C4-2B (cell line): ENCODE measurements around the gene SGO1.

Experiments used
- ZFX ChIP-seq: fragments of 450-650 bp; IDR thresholded peaks from 2 replicates; pipeline ENCODE4 v1.6.1; 2017
- TF ChIP-seq, protein P1 (sequence below): fragments of 450-650 bp; conservative IDR thresholded peaks from 2 replicates; pipeline ENCODE4 v1.5.1; 2017; ENCODE audit warnings: mild to moderate bottlenecking

DNA sequence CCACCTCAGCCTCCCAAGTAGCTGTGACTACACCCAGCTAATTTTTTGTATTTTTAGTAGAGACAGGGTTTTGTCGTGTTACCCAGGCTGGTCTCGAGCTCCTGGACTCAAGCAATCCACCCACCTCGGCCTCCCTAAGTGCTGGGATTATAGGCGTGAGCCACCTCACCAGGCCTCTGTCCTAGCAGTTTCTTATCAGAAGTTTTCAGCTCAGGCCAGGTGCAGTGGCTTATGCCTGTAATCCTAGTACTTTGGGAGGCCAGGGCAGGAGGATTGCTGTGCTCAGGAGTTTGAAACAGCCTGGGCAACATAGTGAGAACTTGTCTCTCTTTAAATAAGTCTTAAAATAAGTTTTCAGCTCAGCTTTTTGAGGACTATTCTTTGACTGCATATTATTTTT, 48.4 kb downstream of the SGO1 start:
- TF ChIP-seq ZFX, result no peak
- TF ChIP-seq, protein P1, sequence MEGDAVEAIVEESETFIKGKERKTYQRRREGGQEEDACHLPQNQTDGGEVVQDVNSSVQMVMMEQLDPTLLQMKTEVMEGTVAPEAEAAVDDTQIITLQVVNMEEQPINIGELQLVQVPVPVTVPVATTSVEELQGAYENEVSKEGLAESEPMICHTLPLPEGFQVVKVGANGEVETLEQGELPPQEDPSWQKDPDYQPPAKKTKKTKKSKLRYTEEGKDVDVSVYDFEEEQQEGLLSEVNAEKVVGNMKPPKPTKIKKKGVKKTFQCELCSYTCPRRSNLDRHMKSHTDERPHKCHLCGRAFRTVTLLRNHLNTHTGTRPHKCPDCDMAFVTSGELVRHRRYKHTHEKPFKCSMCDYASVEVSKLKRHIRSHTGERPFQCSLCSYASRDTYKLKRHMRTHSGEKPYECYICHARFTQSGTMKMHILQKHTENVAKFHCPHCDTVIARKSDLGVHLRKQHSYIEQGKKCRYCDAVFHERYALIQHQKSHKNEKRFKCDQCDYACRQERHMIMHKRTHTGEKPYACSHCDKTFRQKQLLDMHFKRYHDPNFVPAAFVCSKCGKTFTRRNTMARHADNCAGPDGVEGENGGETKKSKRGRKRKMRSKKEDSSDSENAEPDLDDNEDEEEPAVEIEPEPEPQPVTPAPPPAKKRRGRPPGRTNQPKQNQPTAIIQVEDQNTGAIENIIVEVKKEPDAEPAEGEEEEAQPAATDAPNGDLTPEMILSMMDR, result no peak
